H1 (cell line): ENCODE measurements around the gene SLC35B2.

Source experiments
- KDM1A ChIP-seq: fragments of 200-600, 300-600 bp; sonication (generic); IDR thresholded peaks from 2 replicates; pipeline ENCODE4 v1.7.1; 2016; ENCODE audit warnings: mild to moderate bottlenecking, low read length, borderline replicate concordance
- TF ChIP-seq, protein P1 (sequence below), 3 experiments: IDR thresholded peaks; 1 replicate in 2 of 3; 2 replicates in 1 of 3; pipeline versions ENCODE4 v1.5.1 to v1.6.1; 2011; ENCODE audit warnings: low read length in 3 of 3, mild to moderate bottlenecking in 3 of 3, inconsistent platforms in 2 of 3, low read depth in 1 of 3, moderate library complexity in 1 of 3; ENCODE audit not compliant: insufficient read depth in 1 of 3; ENCODE audit errors: control extremely low read depth in 1 of 3

- TF ChIP-seq, protein P1, sequence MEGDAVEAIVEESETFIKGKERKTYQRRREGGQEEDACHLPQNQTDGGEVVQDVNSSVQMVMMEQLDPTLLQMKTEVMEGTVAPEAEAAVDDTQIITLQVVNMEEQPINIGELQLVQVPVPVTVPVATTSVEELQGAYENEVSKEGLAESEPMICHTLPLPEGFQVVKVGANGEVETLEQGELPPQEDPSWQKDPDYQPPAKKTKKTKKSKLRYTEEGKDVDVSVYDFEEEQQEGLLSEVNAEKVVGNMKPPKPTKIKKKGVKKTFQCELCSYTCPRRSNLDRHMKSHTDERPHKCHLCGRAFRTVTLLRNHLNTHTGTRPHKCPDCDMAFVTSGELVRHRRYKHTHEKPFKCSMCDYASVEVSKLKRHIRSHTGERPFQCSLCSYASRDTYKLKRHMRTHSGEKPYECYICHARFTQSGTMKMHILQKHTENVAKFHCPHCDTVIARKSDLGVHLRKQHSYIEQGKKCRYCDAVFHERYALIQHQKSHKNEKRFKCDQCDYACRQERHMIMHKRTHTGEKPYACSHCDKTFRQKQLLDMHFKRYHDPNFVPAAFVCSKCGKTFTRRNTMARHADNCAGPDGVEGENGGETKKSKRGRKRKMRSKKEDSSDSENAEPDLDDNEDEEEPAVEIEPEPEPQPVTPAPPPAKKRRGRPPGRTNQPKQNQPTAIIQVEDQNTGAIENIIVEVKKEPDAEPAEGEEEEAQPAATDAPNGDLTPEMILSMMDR (IDR thresholded peaks at IDR 0.05; ENCODE audit: control extremely low read depth in 1 of 3, insufficient read depth in 1 of 3, low read depth in 1 of 3, low read length in 3 of 3) = no peak
- no peak for TF ChIP-seq KDM1A
These were observed 27.5 kb upstream of the SLC35B2 start for GRCh38 chr6:44284867-44285266.
